Stimulated activated CD8-positive, alpha-beta memory T cell treated with anti-CD3 and anti-CD28 coated beads, Interleukin-7, amount 100 ng/mL, for 1 hour (primary cell): ENCODE results near the gene MTARC2.
"Not testable (repeated sequence)": the region's sequence is repeated elsewhere in the genome, so short reads cannot be mapped to it uniquely, and the experiment has no call there.

ENCODE experiments used
- DNase-seq, 2 donors: peaks; one replicate each; pipeline ENCODE4 v3.0.0-alpha.2; 2020; ENCODE audit warnings: low read depth in 2 of 2

The MTARC2 gene

DNA sequence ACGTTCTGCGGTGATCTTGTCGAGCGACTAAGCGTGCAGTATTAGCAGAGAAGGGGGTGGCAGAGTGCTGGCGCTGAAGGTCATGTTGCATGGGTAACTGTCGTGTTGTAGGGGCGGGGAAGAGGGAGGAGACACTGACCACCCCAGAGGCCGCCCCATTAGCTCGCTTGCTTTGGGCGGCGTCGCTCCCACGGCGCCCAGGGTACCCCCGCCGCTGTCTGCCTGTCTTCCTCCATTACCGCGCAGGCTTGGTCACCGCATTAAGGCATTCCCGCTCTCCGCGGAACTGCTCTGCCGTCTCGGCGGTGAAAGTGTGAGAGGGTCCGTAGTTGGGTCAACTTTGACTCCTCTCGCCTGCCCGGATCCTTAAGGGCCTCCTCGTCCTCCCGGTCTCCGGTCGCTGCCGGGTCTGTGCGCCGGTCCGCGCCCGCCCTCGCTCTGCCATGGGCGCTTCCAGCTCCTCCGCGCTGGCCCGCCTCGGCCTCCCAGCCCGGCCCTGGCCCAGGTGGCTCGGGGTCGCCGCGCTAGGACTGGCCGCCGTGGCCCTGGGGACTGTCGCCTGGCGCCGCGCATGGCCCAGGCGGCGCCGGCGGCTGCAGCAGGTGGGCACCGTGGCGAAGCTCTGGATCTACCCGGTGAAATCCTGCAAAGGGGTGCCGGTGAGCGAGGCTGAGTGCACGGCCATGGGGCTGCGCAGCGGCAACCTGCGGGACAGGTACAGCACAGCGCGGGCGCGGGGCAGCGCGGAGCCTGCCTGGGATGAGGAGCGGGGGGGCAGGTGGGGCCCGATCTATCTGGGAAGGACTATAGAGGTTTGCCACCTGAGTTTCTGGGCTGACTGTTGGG lies at the start of gene MTARC2:
Gene MTARC2 (plus strand): TSS at position 234 of the 846 bp plus-strand sequence. CDS start 210 bp downstream, at position 444.
- DNase-seq: no peak

DNA sequence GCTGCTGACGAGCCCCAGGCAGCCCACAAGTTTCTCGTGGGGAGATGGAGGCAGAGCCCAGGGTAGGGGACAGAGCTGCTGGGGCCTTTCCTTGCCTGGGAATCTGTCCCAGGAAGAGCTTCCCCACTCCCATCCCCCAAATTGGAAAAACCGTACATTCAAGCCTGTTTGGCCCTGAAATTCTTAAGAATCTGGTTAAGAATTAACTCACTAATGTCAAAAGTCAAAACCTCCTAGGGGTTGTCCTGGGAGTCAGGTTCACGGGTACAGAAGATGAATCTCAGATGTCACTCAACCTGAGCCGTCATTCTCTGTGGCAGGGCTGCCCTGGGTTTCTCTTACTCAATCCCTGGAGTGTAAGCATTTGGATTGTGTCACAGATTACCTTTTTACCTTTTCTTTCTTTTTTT lies 49.5 kb upstream of the MTARC2 start:
- DNase-seq: no peak

GRCh38 chr1:220699044-220699443 lies 49.1 kb upstream of the MTARC2 start:
- no peak for DNase-seq

GRCh38 chr1:220700556-220701179 lies 47.5 kb upstream of the MTARC2 start:
- DNase-seq: no peak

GRCh38 chr1:220701974-220702373 lies 46.1 kb upstream of the MTARC2 start:
- no peak for DNase-seq

- no peak for DNase-seq
These were observed 45.3 kb upstream of the MTARC2 start for GRCh38 chr1:220702733-220703270.

- DNase-seq: no peak
These were observed 44.8 kb upstream of the MTARC2 start for GRCh38 chr1:220703305-220703704.

DNA sequence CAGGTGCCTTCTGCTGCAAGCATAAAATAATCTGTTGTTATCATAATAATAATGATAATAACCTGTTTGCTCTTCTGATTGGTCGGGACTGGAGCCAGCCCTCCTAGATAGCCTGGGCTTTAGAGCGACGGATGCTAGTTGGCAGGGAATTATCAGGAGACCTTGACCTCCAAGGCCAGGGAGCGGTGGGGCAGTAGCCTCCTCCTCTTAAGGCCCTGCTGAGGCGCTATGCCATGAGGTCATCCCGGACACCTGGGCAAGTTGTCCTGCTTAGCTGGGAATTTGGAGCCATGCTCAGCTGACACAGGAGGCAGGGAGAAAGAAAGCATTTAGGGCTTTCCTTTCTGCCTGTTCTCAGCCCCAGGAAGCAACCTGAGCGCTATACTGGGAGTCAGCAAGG lies 42.3 kb upstream of the MTARC2 start:
- DNase-seq: no peak

GRCh38 chr1:220706480-220706879 lies 41.6 kb upstream of the MTARC2 start:
- DNase-seq: no peak

GRCh38 chr1:220707160-220707559 lies 41.0 kb upstream of the MTARC2 start:
- DNase-seq: no peak

- no peak for DNase-seq
These were observed 39.9 kb upstream of the MTARC2 start for GRCh38 chr1:220708244-220708643.

- DNase-seq: no peak
These were observed 39.0 kb upstream of the MTARC2 start for GRCh38 chr1:220708936-220709801.

GRCh38 chr1:220710333-220710732 lies 37.8 kb upstream of the MTARC2 start:
- no peak for DNase-seq

DNA sequence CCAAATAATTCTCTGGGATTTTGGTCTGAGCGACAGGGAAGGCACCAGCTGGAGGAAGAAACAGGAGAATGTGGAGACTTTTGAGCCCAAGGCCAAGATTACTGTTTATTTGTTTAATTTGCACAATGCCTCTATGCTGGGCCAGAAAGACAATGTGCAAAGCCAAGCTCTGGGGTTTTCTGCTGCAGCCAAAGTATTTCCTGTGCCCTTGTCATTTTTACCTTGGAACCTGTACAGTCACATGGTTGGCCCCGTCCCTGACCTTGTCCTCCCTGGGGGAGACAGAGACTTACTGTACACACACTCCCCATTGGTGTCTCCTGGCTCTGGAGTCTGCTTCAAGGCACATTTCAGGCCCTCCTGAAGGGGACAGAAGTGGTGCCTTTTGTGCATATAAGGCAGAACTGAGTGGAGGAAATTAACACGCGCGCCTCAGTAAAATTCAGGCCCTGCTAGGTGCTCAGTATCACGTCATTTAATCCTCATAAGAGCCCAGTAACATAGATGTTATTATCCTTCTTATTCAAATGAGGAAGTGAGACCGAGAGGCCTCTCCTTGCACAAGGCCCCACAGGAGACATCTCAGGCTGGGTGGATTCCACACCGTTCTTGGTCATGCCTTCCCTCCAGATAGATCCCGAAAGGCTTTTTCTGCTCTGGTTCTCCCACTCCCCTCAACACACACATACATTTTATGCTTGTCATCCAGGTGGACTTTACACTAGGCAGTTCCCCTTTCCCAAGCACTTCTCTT lies 36.9 kb upstream of the MTARC2 start:
- no peak for DNase-seq

GRCh38 chr1:220715986-220716385 lies 32.1 kb upstream of the MTARC2 start:
- not testable (repeated sequence) for DNase-seq

- no peak for DNase-seq
These were observed 30.1 kb upstream of the MTARC2 start for GRCh38 chr1:220717800-220718640.

GRCh38 chr1:220721266-220721665 lies 26.9 kb upstream of the MTARC2 start:
- not testable (repeated sequence) for DNase-seq

- no peak for DNase-seq
These were observed 21.5 kb upstream of the MTARC2 start for GRCh38 chr1:220726634-220727033.

GRCh38 chr1:220727519-220727918 lies 20.6 kb upstream of the MTARC2 start:
- no peak for DNase-seq

GRCh38 chr1:220730486-220730885 lies 17.6 kb upstream of the MTARC2 start:
- no peak for DNase-seq
